HCT116 (cell line): ENCODE data around the gene RFX1. TPM values are rescaled to one million over a fixed set of nuclear protein-coding genes. Genes with fewer than 3 reads are reported as not detected.
"Not testable (repeated sequence)": the region's sequence is repeated elsewhere in the genome, so short reads cannot be mapped to it uniquely, and the experiment has no call there.

Experiments used
- ATAC-seq: fragments of 200-7000 bp; cut with Tn5 transposase; 2 replicates; pipeline ENCODE4 v1.9.1; 2020; ENCODE audit warnings: mild to moderate bottlenecking, moderate library complexity
- BruUV-seq: library from RNA; stranded (reverse); fragments of 400-500 nt; replicated peaks from 2 replicates; lab custom pipeline; 2021; lab: Mats Ljungman, UMichigan
- CTCF ChIA-PET: fragments of 300-600 bp; sonication (Branson Sonifier 250); formaldehyde crosslinking; loops from one replicate; lab custom pipeline; 2021; ENCODE audit warnings: antibody characterized with exemption; lab: Charles Lee
- POLR2A ChIA-PET: fragments of 300-600, 350-600 bp; sonication (Branson Sonifier 250); formaldehyde crosslinking; loops from one replicate; lab custom pipeline; 2021; ENCODE audit warnings: antibody characterized with exemption; lab: Charles Lee
- RAD21 ChIA-PET, 2 experiments: fragments of 300-600 bp; sonication (Branson Sonifier 250); formaldehyde crosslinking; loops; one replicate each; lab custom pipeline; 2023; ENCODE audit warnings: low total read pairs in 2 of 2; ENCODE audit not compliant: uncharacterized antibody in 2 of 2, unreplicated experiment in 2 of 2, low non-redundant PET in 1 of 2; lab: Charles Lee
- DNase-seq: peaks from one replicate; pipeline ENCODE4 v3.0.0-alpha.2; 2010; ENCODE audit warnings: low read depth, low spot score
- H2AFZ ChIP-seq: fragments of 200-600 bp; shearing (Covaris generic), sonication (generic); 2 replicates; pipeline ENCODE4 v1.6.1; 2017; ENCODE audit warnings: low read depth, mixed run types, mixed read lengths, antibody characterized with exemption, low read length; ENCODE audit not compliant: poor library complexity, severe bottlenecking
- H3K27ac ChIP-seq: 2 replicates; pipeline ENCODE4 v1.5.1; 2012; ENCODE audit warnings: low read depth, low read length
- H3K27me3 ChIP-seq: fragments of 200-600 bp; sonication (generic); 2 replicates; pipeline ENCODE4 v1.6.1; 2016; ENCODE audit warnings: mixed run types, low read length, mixed read lengths; ENCODE audit not compliant: insufficient read depth
- H3K36me3 ChIP-seq, 2 experiments: fragments of 200-500 bp in 1 of 2; fragments of 200-600 bp in 1 of 2; sonication (Bioruptor generic) in 1 of 2; sonication (generic) in 1 of 2; 2 replicates each; pipeline versions ENCODE4 v1.5.1 to v1.6.1; 2014 to 2016; ENCODE audit warnings: low read length in 2 of 2, inconsistent platforms in 1 of 2, mixed read lengths in 1 of 2, mixed run types in 1 of 2; ENCODE audit not compliant: insufficient read depth in 2 of 2, control insufficient read depth in 1 of 2
- H3K4me1 ChIP-seq, 2 experiments: fragments of 200-600 bp in 1 of 2; sonication (generic) in 1 of 2; 2 replicates each; pipeline versions ENCODE4 v1.5.1 to v1.6.1; 2012 to 2017; ENCODE audit warnings: low read length in 2 of 2, inconsistent platforms in 1 of 2, mild to moderate bottlenecking in 1 of 2, mixed read lengths in 1 of 2, mixed run types in 1 of 2, moderate library complexity in 1 of 2; ENCODE audit not compliant: insufficient read depth in 2 of 2, control insufficient read depth in 1 of 2
- H3K4me2 ChIP-seq: fragments of 200-600 bp; sonication (generic); 2 replicates; pipeline ENCODE4 v1.6.1; 2017; ENCODE audit warnings: mixed run types, low read length, mixed read lengths
- H3K4me3 ChIP-seq, 2 experiments: fragments of 200-600 bp in 1 of 2; sonication (generic) in 1 of 2; replicated peaks in 1 of 2; 2 replicates each; pipeline ENCODE4 v1.5.1; 2011 to 2016; ENCODE audit warnings: low read length in 2 of 2, control low read depth in 1 of 2, low read depth in 1 of 2, mild to moderate bottlenecking in 1 of 2, mixed read lengths in 1 of 2, mixed run types in 1 of 2
- H3K79me2 ChIP-seq: fragments of 200-600 bp; sonication (generic); 2 replicates; pipeline ENCODE4 v1.6.1; 2017; ENCODE audit warnings: mild to moderate bottlenecking, mixed run types, low read length, moderate library complexity, mixed read lengths; ENCODE audit not compliant: insufficient read depth
- H3K9ac ChIP-seq: fragments of 200-600 bp; sonication (generic); 2 replicates; pipeline ENCODE4 v1.6.1; 2016; ENCODE audit warnings: low read length, mixed read lengths
- H3K9me2 ChIP-seq: fragments of 200-600 bp; sonication (generic), shearing (Covaris generic); 2 replicates; pipeline ENCODE4 v1.6.1; 2017; ENCODE audit warnings: mixed run types, mild to moderate bottlenecking, moderate library complexity; ENCODE audit not compliant: insufficient read depth
- H3K9me3 ChIP-seq, 2 experiments: fragments of 200-500 bp in 1 of 2; fragments of 200-600 bp in 1 of 2; sonication (Bioruptor generic) in 1 of 2; sonication (generic) in 1 of 2; 2 replicates each; pipeline ENCODE4 v1.6.1; 2014 to 2017; ENCODE audit warnings: low read length in 2 of 2, mixed read lengths in 2 of 2, inconsistent platforms in 1 of 2, low read depth in 1 of 2, mild to moderate bottlenecking in 1 of 2, mixed run types in 1 of 2, moderate library complexity in 1 of 2; ENCODE audit not compliant: control insufficient read depth in 1 of 2, insufficient read depth in 1 of 2
- H4K20me1 ChIP-seq: fragments of 200-600 bp; sonication (generic), shearing (Covaris generic); 2 replicates; pipeline ENCODE4 v1.6.1; 2017; ENCODE audit warnings: mixed run types, mild to moderate bottlenecking, moderate library complexity; ENCODE audit not compliant: insufficient read depth
- CEBPB ChIP-seq: IDR thresholded peaks from 2 replicates; pipeline ENCODE4 v1.6.1; 2012; ENCODE audit warnings: low read depth
- EGR1 ChIP-seq: IDR thresholded peaks from 2 replicates; pipeline ENCODE4 v1.6.1; 2012; ENCODE audit warnings: low read depth
- JUND ChIP-seq: IDR thresholded peaks from 2 replicates; pipeline ENCODE4 v1.6.1; 2012
- REST ChIP-seq: IDR thresholded peaks from 2 replicates; pipeline ENCODE4 v1.6.1; 2012; ENCODE audit warnings: low read depth
- SIN3A ChIP-seq: IDR thresholded peaks from 2 replicates; pipeline ENCODE4 v1.6.1; 2012; ENCODE audit warnings: low read depth
- SP1 ChIP-seq: IDR thresholded peaks from 2 replicates; pipeline ENCODE4 v1.6.1; 2012; ENCODE audit warnings: low read depth
- SRF ChIP-seq: IDR thresholded peaks from 2 replicates; pipeline ENCODE4 v1.6.1; 2012; ENCODE audit warnings: low read depth
- ZBTB33 ChIP-seq: IDR thresholded peaks from 2 replicates; pipeline ENCODE4 v1.6.1; 2011; ENCODE audit warnings: mild to moderate bottlenecking, low read length, moderate library complexity; ENCODE audit not compliant: insufficient replicate concordance; ENCODE audit errors: extremely low read depth
- ZFX ChIP-seq: fragments of 450-650 bp; IDR thresholded peaks from 2 replicates; pipeline ENCODE4 v1.6.1; 2017
- ZNF274 ChIP-seq: fragments of 200-500 bp; sonication (Bioruptor generic); IDR thresholded peaks from 2 replicates; pipeline ENCODE4 v1.6.1; 2014; ENCODE audit warnings: mild to moderate bottlenecking, low read depth, low read length, inconsistent platforms
- intact Hi-C: fragments of 100-400 bp; cut with micrococcal nuclease; formaldehyde crosslinking; loops from 2 replicates; pipeline ENCODE4 v1.10.0; 2022
- total RNA-seq: library from RNA; stranded (reverse); gene quantifications from one replicate; pipeline ENCODE4 v1.2.1, GENCODE V29; 2021; ENCODE audit not compliant: unreplicated experiment
- TF ChIP-seq, protein P1 (sequence below), 3 experiments: fragments of 200-600 bp in 1 of 3; sonication (generic) in 1 of 3; IDR thresholded peaks in 2 of 3; conservative IDR thresholded peaks in 1 of 3; 2 replicates each; pipeline ENCODE4 v1.5.1; 2012 to 2017; ENCODE audit warnings: low read depth in 2 of 3, low read length in 2 of 3, antibody characterized with exemption in 1 of 3, borderline replicate concordance in 1 of 3, control low read depth in 1 of 3, mild to moderate bottlenecking in 1 of 3, mixed read lengths in 1 of 3, mixed run types in 1 of 3, moderate library complexity in 1 of 3; ENCODE audit not compliant: insufficient read depth in 1 of 3

Gene RFX1
- total RNA-seq, 1 experiment from 2014 or later: 16.3 TPM

DNA sequence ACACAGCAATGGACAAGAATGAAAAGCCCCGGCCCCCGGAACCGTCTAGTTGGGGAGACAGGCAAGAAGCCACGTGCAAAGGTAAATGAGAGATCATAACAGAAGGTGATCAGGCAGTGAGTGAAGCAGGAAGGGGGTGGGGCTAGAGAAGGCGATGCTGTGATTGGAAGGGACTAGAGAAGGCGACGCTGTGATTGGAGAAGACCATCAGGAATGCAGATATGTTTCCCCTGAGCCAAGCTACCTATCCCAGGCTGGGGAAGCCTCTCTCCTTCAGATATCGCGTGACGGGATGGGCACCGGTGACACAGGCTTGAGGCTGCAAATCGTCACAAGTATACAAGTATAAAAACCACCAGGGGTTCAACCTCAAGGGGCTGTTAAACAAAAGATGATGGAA lies 32.0 kb downstream of the RFX1 start:
- Histone ChIP-seq H3K9me2 (no peaks in the 10 kb centered on the region), H3K4me3 (no peak overlapping the region), H3K27ac (no peak overlapping the region), H3K79me2 (no peaks in the 10 kb centered on the region), H3K9me3 (no peaks in the 10 kb centered on the region), H3K4me1 (peaks cover 0 to 10% of the 10 kb centered on the region in 2 experiments; a peak in 3 of 4 replicates), H3K4me2 (peak overlapping the region; percentile 41), H3K9ac (peak overlapping the region; percentile 31; the same call in 1 of the 2 replicates), H4K20me1 (no peaks in the 10 kb centered on the region), H3K27me3 (no peaks in the 10 kb centered on the region), H2AFZ (no peak overlapping the region), H3K36me3 (no peaks in the 10 kb centered on the region)
- ChIA-PET POLR2A (no interaction called here), CTCF (no interaction called here), RAD21 (no interaction called here)
- BruUV-seq: no TSS peak
- TF ChIP-seq REST (no peak), ZFX (no peak), SIN3A (no peak), EGR1 (no peak), CEBPB (no peak), JUND (no peak), SRF (no peak), ZBTB33 (no peak), ZNF274 (no peak), SP1 (no peak)
- TF ChIP-seq, protein P1, sequence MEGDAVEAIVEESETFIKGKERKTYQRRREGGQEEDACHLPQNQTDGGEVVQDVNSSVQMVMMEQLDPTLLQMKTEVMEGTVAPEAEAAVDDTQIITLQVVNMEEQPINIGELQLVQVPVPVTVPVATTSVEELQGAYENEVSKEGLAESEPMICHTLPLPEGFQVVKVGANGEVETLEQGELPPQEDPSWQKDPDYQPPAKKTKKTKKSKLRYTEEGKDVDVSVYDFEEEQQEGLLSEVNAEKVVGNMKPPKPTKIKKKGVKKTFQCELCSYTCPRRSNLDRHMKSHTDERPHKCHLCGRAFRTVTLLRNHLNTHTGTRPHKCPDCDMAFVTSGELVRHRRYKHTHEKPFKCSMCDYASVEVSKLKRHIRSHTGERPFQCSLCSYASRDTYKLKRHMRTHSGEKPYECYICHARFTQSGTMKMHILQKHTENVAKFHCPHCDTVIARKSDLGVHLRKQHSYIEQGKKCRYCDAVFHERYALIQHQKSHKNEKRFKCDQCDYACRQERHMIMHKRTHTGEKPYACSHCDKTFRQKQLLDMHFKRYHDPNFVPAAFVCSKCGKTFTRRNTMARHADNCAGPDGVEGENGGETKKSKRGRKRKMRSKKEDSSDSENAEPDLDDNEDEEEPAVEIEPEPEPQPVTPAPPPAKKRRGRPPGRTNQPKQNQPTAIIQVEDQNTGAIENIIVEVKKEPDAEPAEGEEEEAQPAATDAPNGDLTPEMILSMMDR (IDR thresholded peaks at IDR 0.05 in 2 of 3, conservative IDR thresholded peaks at IDR 0.05 in 1 of 3; ENCODE audit: borderline replicate concordance in 1 of 3, insufficient read depth in 1 of 3, low read depth in 2 of 3, low read length in 2 of 3): no peak
- ATAC-seq: peak; percentile 96
- DNase-seq: peak; percentile 65
- intact Hi-C loops: no loop called here

DNA sequence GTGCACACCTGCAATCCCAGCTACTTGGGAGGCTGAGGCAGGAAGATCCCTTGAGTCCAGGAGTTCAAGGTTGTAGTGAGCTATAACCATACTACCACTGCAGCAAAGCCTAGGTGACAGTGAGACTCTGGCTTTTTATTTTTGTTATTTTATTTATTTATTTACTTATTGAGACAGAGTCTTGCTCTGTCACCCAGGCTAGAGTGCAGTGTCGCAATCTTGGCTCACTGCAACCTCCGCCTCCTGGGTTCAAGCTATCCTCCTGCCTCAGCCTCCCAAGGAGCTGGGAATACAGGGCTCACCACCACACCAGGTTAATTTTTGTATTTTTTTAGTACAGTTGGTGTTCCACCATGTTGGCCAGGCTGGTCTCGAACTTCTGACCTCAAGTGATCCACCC lies 32.6 kb downstream of the RFX1 start:
- H3K9me3 ChIP-seq, DNase-seq, POLR2A ChIA-PET, H4K20me1 ChIP-seq, H3K9me2 ChIP-seq, CTCF ChIA-PET, intact Hi-C loops, H3K27me3 ChIP-seq, H3K4me1 ChIP-seq, H3K4me3 ChIP-seq, H2AFZ ChIP-seq, H3K36me3 ChIP-seq, H3K79me2 ChIP-seq, H3K9ac ChIP-seq, BruUV-seq, ATAC-seq: not testable (repeated sequence)
- Histone ChIP-seq H3K4me2 (peak overlapping the region; percentile 41; the same call in 1 of the 2 replicates), H3K27ac (0 out of 2 replicates have a peak overlapping the region, but pooled peaks have one; percentile 18)
- RAD21 ChIA-PET: interaction anchor here in 1 of 2 experiments (0.8 kb wide), 1 partner anchor 23 kb away, joined by 4 read pairs; no protein-coding TSS in a partner anchor
